WTC11 (cell line): Measurements from ENCODE around the gene AGTR1.

Experiments
- CTCF ChIP-seq: fragments of 200-600 bp; IDR thresholded peaks from 2 replicates; pipeline ENCODE4 v1.8.0; 2022; ENCODE audit warnings: antibody characterized with exemption
- FOXP4 ChIP-seq: sonication (generic); formaldehyde crosslinking; IDR thresholded peaks from 2 replicates; pipeline ENCODE4 v1.8.0; 2022; ENCODE audit warnings: mild to moderate bottlenecking, missing genetic modification reagents
- HMGA2 ChIP-seq: fragments of 250-450 bp; sonication (Bioruptor Pico); IDR thresholded peaks from 2 replicates; pipeline ENCODE4 v1.4.0; 2021; ENCODE audit warnings: mild to moderate bottlenecking, moderate library complexity
- NFYB ChIP-seq: sonication (generic); formaldehyde crosslinking; conservative IDR thresholded peaks from 2 replicates; pipeline ENCODE4 v1.8.0; 2022; ENCODE audit warnings: low read depth, missing genetic modification reagents
- ZNF232 ChIP-seq: sonication (generic); formaldehyde crosslinking; IDR thresholded peaks from 2 replicates; pipeline ENCODE4 v1.8.0; 2022; ENCODE audit warnings: mild to moderate bottlenecking, missing genetic modification reagents
- TF ChIP-seq, protein P1 (sequence below): sonication (generic); formaldehyde crosslinking; IDR thresholded peaks from 2 replicates; pipeline ENCODE4 v1.8.0; 2022; ENCODE audit warnings: mild to moderate bottlenecking, missing genetic modification reagents
- TF ChIP-seq, protein P2 (sequence below): sonication (generic); formaldehyde crosslinking; IDR thresholded peaks from 2 replicates; pipeline ENCODE4 v1.8.1; 2022; ENCODE audit warnings: low read depth, missing genetic modification reagents, borderline replicate concordance
- TF ChIP-seq, protein P3 (sequence below): sonication (generic); formaldehyde crosslinking; IDR thresholded peaks from 2 replicates; pipeline ENCODE4 v1.8.0; 2023; ENCODE audit warnings: missing genetic modification reagents

DNA sequence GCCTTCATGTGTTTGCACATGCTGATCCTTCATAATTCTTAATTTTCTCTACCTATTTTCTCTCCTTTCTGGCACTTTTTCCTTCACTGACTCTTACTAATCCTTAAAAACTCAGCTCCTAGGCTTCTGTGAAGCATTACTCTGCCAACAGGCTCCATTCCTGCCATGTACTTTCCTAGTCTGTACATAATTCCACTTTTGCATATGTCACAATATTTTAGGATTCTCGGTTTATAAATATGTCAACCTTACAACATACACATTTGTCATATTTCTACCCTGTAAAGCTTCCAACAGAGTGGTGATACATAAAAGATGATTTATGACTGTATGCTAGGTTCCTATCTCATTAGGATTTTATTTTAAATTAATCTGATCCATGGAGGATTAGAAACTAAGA is 38.2 kb upstream of the AGTR1 start:
- TF ChIP-seq, protein P1, sequence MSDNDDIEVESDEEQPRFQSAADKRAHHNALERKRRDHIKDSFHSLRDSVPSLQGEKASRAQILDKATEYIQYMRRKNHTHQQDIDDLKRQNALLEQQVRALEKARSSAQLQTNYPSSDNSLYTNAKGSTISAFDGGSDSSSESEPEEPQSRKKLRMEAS (CRISPR knock-in tag): no peak
- TF ChIP-seq ZNF232: no peak
- no peak for TF ChIP-seq CTCF
- TF ChIP-seq, protein P2, sequence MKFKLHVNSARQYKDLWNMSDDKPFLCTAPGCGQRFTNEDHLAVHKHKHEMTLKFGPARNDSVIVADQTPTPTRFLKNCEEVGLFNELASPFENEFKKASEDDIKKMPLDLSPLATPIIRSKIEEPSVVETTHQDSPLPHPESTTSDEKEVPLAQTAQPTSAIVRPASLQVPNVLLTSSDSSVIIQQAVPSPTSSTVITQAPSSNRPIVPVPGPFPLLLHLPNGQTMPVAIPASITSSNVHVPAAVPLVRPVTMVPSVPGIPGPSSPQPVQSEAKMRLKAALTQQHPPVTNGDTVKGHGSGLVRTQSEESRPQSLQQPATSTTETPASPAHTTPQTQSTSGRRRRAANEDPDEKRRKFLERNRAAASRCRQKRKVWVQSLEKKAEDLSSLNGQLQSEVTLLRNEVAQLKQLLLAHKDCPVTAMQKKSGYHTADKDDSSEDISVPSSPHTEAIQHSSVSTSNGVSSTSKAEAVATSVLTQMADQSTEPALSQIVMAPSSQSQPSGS (CRISPR knock-in tag): no peak
- TF ChIP-seq, protein P3, sequence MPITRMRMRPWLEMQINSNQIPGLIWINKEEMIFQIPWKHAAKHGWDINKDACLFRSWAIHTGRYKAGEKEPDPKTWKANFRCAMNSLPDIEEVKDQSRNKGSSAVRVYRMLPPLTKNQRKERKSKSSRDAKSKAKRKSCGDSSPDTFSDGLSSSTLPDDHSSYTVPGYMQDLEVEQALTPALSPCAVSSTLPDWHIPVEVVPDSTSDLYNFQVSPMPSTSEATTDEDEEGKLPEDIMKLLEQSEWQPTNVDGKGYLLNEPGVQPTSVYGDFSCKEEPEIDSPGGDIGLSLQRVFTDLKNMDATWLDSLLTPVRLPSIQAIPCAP (CRISPR knock-in tag): no peak
- TF ChIP-seq FOXP4 (CRISPR knock-in tag): no peak
- TF ChIP-seq NFYB (CRISPR knock-in tag): no peak
- no peak for TF ChIP-seq HMGA2 (CRISPR knock-in tag)
